Measurements from ENCODE around the gene TBC1D2B. TPM values are rescaled to one million over a fixed set of nuclear protein-coding genes. Genes with fewer than 3 reads are reported as not detected.
A peak's percentile ranks its signal among the peaks of the same experiment; 100 is the strongest.

Gene TBC1D2B
- total RNA-seq, 2 donors from 2014 or later: 54.0 to 58.5 TPM

DNA sequence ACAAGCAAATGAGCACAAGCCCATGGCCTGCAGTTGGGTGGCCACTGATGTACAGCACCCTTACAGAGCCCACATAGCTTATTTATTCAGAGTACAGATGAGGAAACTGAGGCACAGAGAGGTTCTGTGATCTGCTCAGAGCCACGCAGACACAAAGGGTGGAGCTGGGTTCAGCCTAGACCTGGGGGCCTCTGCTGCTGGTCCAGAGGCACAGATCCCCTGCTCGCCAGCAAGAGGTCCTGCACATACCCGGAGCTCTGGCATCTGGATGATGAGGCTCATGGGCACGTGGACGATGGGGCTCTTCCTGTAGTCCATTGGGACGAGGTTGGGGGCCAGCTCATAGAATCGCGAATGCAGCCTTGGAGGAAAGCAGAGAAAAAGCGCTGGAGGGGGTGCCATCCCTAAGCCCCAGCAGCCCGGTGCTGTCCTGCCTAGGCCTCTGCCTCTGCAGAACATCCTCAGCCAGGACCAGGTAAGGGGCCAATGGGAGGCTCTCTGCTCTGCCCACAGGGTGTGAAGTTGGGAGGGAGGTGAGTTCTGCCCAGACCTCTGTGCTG, 33.5 kb upstream of the TBC1D2B start:
- no peaks in the 10 kb centered on the region for H3K9me3 ChIP-seq
- no peaks in the 10 kb centered on the region for H3K27me3 ChIP-seq (replicated peaks; ENCODE audit: insufficient read depth)
- TF ChIP-seq, protein P1, sequence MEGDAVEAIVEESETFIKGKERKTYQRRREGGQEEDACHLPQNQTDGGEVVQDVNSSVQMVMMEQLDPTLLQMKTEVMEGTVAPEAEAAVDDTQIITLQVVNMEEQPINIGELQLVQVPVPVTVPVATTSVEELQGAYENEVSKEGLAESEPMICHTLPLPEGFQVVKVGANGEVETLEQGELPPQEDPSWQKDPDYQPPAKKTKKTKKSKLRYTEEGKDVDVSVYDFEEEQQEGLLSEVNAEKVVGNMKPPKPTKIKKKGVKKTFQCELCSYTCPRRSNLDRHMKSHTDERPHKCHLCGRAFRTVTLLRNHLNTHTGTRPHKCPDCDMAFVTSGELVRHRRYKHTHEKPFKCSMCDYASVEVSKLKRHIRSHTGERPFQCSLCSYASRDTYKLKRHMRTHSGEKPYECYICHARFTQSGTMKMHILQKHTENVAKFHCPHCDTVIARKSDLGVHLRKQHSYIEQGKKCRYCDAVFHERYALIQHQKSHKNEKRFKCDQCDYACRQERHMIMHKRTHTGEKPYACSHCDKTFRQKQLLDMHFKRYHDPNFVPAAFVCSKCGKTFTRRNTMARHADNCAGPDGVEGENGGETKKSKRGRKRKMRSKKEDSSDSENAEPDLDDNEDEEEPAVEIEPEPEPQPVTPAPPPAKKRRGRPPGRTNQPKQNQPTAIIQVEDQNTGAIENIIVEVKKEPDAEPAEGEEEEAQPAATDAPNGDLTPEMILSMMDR (IDR thresholded peaks at IDR 0.05): no peak
- H3K4me3 ChIP-seq: no peak overlapping the region
- H3K27ac ChIP-seq: no peak overlapping the region
- H3K36me3 ChIP-seq: no peaks in the 10 kb centered on the region
- DNase-seq (ENCODE audit: low spot score) (no peak), ATAC-seq (ENCODE audit: insufficient number of reproducible peaks, low FRiP score, low read depth) (no peak)
- no peaks in the 10 kb centered on the region for H3K4me1 ChIP-seq (ENCODE audit: control insufficient read depth in 1 of 2, low read depth in 2 of 2)

DNA sequence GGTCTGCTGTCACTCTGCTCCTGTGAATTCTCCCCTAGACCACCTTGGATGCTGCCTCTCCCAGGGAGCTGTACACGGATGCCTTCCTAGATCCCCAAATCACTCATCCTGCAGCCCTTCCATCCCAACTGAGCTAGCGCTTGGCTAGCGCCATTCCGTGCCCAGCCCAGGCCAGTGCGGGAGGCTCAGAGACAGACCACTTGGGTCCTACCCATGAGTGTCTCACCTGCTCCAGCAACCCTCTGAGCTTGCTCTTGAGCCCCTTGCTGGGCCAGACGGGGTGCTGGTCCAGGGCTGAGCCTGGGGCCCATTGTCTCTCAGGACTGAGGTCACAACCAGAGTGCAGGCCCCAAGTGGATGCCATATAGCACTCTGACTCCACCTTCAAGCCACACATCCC, 32.6 kb upstream of the TBC1D2B start:
- no peak overlapping the region for H3K4me3 ChIP-seq
- no peaks in the 10 kb centered on the region for H3K9me3 ChIP-seq
- ATAC-seq (ENCODE audit: insufficient number of reproducible peaks, low FRiP score, low read depth) (no peak), DNase-seq (ENCODE audit: low spot score) (no peak)
- H3K4me1 ChIP-seq (ENCODE audit: control insufficient read depth in 1 of 2, low read depth in 2 of 2): no peaks in the 10 kb centered on the region
- no peaks in the 10 kb centered on the region for H3K36me3 ChIP-seq
- H3K27me3 ChIP-seq (replicated peaks; ENCODE audit: insufficient read depth): no peaks in the 10 kb centered on the region
- TF ChIP-seq, protein P1 (IDR thresholded peaks at IDR 0.05): no peak
- H3K27ac ChIP-seq: no peak overlapping the region

DNA sequence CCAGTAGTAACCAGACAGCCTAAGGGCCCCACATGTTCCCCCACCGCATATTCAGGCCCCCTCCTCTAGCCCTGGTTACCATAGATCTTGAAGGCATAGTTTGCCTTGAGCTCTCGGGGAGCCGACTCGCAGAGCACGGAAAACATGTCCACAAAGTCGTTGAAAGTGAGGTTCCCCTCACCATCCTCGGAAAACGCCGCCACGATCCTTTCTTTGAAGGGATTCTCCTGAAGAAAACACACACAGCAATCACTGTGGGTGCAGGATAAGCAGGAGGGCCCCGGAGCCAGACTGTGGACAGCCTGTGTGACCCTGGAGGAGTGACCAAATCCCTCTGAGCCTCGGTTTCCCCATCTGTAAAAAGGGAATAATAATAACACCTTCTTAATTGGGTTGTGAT, 31.6 kb upstream of the TBC1D2B start:
- Histone ChIP-seq H3K36me3 (no peaks in the 10 kb centered on the region), H3K4me3 (no peak overlapping the region), H3K4me1 (ENCODE audit: control insufficient read depth in 1 of 2, low read depth in 2 of 2) (no peaks in the 10 kb centered on the region), H3K27ac (no peak overlapping the region), H3K9me3 (no peaks in the 10 kb centered on the region), H3K27me3 (replicated peaks; ENCODE audit: insufficient read depth) (no peaks in the 10 kb centered on the region)
- DNase-seq (ENCODE audit: low spot score): no peak
- ATAC-seq (ENCODE audit: insufficient number of reproducible peaks, low FRiP score, low read depth): no peak
- TF ChIP-seq, protein P1 (IDR thresholded peaks at IDR 0.05): no peak

DNA sequence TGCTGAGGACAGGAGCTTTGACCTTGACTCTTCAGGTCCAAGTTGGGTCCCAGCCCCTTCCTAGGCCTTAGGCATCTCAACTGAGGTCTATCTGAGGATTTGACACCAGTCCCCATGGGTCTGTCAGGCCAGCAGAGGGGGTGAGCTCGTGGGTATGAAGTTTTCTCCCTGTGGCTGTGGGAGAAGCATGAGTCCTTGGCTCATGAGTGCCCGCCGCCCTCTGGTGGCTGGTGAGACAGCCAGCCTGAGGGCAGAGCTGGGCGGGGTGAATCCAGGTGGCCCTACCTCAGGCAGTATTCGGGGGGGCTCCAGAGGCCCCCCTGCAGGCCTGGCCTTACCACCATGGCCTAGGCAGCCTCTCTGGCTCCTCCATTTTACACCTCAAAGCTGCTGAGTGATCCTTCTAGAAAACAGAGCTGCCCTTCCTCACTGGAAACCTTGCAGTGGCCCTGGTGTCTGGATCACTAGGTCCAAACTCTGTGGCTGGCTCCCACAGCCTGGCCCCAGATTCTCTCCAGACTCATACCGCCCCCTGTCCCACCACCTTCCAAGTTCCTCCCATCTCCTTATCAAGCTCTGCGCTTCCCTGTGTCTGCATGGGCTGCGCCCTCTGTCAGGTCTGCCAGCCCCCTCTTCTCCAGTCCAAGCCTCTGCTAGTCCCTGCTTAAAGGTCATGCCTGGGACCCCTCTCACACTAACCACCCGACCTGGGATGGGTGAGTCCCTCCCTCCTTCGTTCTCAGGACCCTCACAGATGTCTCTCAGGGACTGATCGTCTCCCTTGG, 31.0 kb upstream of the TBC1D2B start:
- H3K4me3 ChIP-seq: no peak overlapping the region
- peak; percentile 46 for ATAC-seq (ENCODE audit: insufficient number of reproducible peaks, low FRiP score, low read depth)
- peak; percentile 46 for DNase-seq (ENCODE audit: low spot score)
- H3K36me3 ChIP-seq: no peaks in the 10 kb centered on the region
- no peaks in the 10 kb centered on the region for H3K9me3 ChIP-seq
- H3K27ac ChIP-seq: no peak overlapping the region
- H3K4me1 ChIP-seq (ENCODE audit: control insufficient read depth in 1 of 2, low read depth in 2 of 2): no peaks in the 10 kb centered on the region
- no peaks in the 10 kb centered on the region for H3K27me3 ChIP-seq (replicated peaks; ENCODE audit: insufficient read depth)
- TF ChIP-seq, protein P1 (IDR thresholded peaks at IDR 0.05): peak; percentile 94

DNA sequence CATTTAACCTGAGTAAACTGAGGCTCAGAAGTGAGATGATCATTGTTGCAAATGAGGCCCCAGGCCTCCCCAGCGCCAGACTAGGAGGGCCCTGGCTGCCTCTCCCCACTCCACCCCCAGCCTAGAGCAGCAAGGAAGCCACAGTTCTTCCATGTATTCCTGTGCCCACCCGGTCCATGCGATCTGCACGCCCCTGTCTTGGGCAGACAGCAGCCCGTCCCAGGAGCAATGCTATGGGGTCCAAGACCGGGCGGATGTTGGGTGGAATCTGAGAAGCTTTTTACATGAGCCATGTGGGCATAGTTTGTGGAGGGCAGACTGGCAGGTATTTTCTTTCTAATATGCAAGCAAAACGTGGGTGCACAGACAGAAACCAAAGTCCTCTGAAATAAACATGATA, 30.0 kb upstream of the TBC1D2B start:
- TF ChIP-seq, protein P1 (IDR thresholded peaks at IDR 0.05): no peak
- Histone ChIP-seq H3K4me1 (ENCODE audit: control insufficient read depth in 1 of 2, low read depth in 2 of 2) (no peaks in the 10 kb centered on the region), H3K27me3 (replicated peaks; ENCODE audit: insufficient read depth) (no peaks in the 10 kb centered on the region), H3K4me3 (no peak overlapping the region), H3K36me3 (no peaks in the 10 kb centered on the region), H3K27ac (no peak overlapping the region), H3K9me3 (no peaks in the 10 kb centered on the region)
- ATAC-seq (ENCODE audit: insufficient number of reproducible peaks, low FRiP score, low read depth) (no peak), DNase-seq (ENCODE audit: low spot score) (no peak)
